GM12892 (cell line): ENCODE data around the gene MBD3L3.

Experiments used
- POLR2A ChIP-seq: IDR thresholded peaks from 2 replicates; pipeline ENCODE4 v1.6.1; 2011; ENCODE audit warnings: low read depth, low read length, control low read depth
- POLR2AphosphoS5 ChIP-seq: IDR thresholded peaks from 2 replicates; pipeline ENCODE4 v1.6.1; 2011; ENCODE audit warnings: low read depth, low read length, control low read depth

- TF ChIP-seq POLR2A = no peak
- TF ChIP-seq POLR2AphosphoS5 = no peak
Measured at GRCh38 chr19:7013678-7014077, 44.8 kb downstream of the MBD3L3 start.
